22Rv1 (cell line): ENCODE measurements around the gene PDE6C.

Experiments used
- CTCF ChIP-seq: fragments of 450-650 bp; IDR thresholded peaks from 2 replicates; pipeline ENCODE4 v1.5.1; 2017; ENCODE audit warnings: mild to moderate bottlenecking
- ZFX ChIP-seq: fragments of 450-650 bp; IDR thresholded peaks from 2 replicates; pipeline ENCODE4 v1.6.1; 2017; ENCODE audit warnings: antibody characterized with exemption, borderline replicate concordance

- no peak for TF ChIP-seq CTCF
- TF ChIP-seq ZFX = no peak
Observed at GRCh38 chr10:93678386-93678785, 66.0 kb downstream of the PDE6C start.
